GM10248 (cell line): ENCODE data around the gene NQO1.

Experiments used
- CTCF ChIA-PET: fragments of 300-600 bp; sonication (Branson Sonifier 250); formaldehyde crosslinking; extraction: SDS; loops from one replicate; lab custom pipeline; 2021; ENCODE audit warnings: antibody characterized with exemption; lab: Yijun Ruan, JAX
- POLR2A ChIA-PET: fragments of 350-650 bp; sonication (Branson Sonifier 250); formaldehyde crosslinking; extraction: SDS; loops from one replicate; lab custom pipeline; 2020; ENCODE audit warnings: antibody characterized with exemption; lab: Yijun Ruan, JAX
- DNase-seq: peaks from one replicate; pipeline ENCODE4 v3.0.0; 2012; ENCODE audit errors: extremely low spot score
- TF ChIP-seq, protein P1 (sequence below): IDR thresholded peaks from 2 replicates; pipeline ENCODE4 v1.5.1; 2012; ENCODE audit warnings: mild to moderate bottlenecking, low read depth; ENCODE audit errors: extremely low read depth, missing control alignments, control extremely low read depth

Gene NQO1

DNA sequence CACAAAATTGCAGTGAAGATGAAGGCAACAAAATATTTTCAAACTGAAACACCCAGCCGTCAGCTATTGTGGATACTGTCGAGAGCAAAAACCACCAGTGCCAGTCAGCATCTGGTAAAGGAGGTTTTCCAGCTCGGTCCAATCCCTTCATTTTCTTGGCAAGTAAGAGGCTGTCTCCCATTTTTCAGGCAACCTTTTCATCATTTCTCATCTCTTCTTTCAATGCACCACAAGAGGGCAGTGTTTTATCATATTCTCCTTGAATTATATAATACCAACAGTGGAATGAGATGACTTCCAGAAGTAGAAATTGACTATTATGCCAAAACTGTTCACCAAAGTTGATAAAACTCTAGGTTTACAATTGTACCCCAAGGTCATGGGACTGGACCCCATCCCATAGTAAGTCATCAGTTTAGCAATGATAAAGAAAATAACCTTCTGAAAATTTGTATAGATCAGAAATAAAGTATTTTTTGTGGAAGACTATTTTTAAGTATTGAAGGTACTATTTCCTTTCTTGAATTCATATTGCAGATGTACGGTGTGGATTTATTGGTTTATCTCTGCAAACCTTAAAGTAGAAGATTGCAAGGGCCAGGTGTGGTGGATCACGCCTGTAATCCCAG is 16.8 kb downstream of the NQO1 start:
- CTCF ChIA-PET = interaction anchor here (0.9 to 4.9 kb wide), 20 partner anchors 8 to 945 kb away, joined by 3 to 49 read pairs (median 4); partner anchors contain the start of genes NOB1 and NQO1
- POLR2A ChIA-PET = no interaction called here
- peak; percentile 54 for DNase-seq
- TF ChIP-seq, protein P1, sequence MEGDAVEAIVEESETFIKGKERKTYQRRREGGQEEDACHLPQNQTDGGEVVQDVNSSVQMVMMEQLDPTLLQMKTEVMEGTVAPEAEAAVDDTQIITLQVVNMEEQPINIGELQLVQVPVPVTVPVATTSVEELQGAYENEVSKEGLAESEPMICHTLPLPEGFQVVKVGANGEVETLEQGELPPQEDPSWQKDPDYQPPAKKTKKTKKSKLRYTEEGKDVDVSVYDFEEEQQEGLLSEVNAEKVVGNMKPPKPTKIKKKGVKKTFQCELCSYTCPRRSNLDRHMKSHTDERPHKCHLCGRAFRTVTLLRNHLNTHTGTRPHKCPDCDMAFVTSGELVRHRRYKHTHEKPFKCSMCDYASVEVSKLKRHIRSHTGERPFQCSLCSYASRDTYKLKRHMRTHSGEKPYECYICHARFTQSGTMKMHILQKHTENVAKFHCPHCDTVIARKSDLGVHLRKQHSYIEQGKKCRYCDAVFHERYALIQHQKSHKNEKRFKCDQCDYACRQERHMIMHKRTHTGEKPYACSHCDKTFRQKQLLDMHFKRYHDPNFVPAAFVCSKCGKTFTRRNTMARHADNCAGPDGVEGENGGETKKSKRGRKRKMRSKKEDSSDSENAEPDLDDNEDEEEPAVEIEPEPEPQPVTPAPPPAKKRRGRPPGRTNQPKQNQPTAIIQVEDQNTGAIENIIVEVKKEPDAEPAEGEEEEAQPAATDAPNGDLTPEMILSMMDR = peak; percentile 61

DNA sequence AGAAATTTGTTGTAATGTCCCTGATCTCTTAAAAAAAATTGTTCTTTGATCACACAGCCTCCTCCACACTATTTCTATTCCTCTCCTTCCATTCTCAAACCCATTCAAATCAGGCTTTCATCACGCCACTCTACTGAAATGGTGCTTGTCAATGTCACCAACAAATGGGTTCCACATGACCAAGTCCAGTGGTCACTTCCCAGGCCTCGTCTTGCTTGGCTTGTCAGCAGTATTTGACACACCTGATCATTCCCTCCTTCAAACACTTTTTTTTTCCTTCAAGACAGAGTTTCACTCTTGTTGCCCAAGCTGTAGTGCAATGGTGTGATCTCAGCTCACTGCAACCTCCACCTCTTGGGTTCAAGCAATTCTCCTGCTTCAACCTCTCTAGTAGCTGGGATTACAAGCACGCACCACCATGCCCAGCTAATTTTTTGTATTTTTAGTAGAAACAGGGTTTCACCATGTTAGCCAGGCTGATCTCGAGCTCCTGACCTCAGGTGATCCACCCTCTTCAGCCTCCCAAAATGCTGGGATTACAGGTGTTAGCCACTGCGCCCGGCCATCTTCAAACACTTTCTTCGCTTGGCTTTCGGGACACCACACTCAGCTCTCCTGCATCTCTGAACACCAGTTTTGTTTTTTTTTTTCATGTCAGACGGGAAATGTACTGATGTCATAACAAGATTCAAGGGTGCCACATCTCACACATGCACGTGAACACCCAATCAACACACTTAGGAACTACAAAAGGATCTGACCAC is 18.3 kb downstream of the NQO1 start:
- ChIA-PET CTCF (interaction anchor here (0.6 to 4.9 kb wide), 14 partner anchors 10 to 946 kb away, joined by 3 to 49 read pairs (median 5); partner anchors contain the start of genes NOB1 and NQO1), POLR2A (no interaction called here)
- DNase-seq = no peak
- TF ChIP-seq, protein P1 = no peak

DNA sequence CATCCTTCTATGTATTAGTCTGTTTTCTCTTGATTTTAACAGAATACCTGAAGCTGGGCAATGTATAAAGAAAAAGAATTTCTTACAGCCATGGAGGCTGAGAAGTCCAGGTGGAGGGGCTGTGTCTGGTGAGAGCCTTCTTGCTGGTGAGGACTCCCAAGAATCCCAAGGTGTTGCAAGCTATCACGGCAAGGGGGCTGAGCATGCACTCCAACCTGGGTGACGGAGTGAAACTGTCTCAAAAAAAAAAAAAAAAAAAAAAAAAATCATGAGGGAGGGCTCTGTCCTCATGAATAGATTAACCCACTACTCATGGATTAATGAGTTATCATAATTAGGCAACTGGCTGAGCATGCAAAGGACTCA is 19.4 kb downstream of the NQO1 start:
- no peak for DNase-seq
- ChIA-PET POLR2A (no interaction called here), CTCF (interaction anchor here (1.6 kb wide), 1 partner anchor 48 kb away, joined by 5 read pairs; the partner anchor contains the start of gene NOB1)
- TF ChIP-seq, protein P1 = no peak

DNA sequence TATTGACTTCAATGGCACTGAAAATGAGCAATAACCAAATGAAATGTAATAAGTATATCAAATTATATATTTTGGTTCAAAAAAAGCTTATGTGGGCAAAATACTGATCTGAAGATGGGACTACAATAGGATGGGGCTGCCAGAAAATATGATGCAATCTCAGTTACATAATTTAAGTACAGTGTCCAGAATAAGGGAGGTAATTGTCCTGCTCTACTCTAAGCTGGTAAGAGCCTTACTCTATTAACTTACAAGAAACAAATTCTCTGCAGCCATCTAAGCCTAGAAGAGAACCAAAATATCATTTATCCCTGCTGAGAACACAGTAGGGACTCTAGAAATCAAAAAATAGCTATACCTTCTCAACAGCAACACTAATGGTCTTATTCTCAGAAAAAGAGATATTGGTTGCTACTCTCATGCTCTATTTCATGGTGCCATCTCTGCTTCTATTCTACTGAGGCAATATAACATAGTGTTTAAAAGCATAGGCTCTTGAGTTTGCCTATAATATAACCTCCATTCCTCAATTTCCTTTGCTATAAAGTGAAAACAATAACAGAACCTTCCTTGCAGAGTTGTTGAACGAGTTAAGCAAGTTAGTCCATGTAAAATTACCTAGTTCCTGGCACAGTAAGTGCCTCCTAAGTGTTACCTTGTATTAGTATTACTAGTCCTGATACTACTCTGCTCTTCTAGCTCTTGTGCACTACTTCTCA is 19.9 kb downstream of the NQO1 start:
- ChIA-PET CTCF (interaction anchor here (1.1 to 1.7 kb wide), 3 partner anchors 16 to 48 kb away, joined by 3 to 5 read pairs (median 3); partner anchors contain the start of gene NOB1), POLR2A (no interaction called here)
- no peak for DNase-seq
- TF ChIP-seq, protein P1 = no peak

DNA sequence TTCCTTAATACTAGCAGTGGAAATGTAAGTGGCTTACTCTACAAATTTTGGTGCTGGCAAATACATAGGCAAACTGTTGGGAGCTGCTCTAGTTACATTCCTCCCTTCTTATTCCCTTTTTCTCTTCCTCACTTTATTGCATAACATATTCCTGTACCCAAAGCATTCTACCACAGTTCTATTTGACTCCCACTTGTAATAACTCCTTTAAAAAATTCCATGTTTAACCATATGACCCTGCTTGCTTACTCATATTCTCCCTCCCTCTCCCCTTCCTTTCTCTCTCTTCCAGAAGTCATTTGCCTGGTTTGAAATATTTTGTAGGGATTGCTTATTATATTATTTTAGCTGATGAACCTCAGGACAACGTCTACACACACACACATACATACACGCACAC is 22.7 kb downstream of the NQO1 start:
- TF ChIP-seq, protein P1 = no peak
- DNase-seq = no peak
- ChIA-PET POLR2A (no interaction called here), CTCF (interaction anchor here (0.9 to 1.5 kb wide), 5 partner anchors 9 to 68 kb away, joined by 3 to 6 read pairs (median 4); partner anchors contain the start of gene NOB1)

DNA sequence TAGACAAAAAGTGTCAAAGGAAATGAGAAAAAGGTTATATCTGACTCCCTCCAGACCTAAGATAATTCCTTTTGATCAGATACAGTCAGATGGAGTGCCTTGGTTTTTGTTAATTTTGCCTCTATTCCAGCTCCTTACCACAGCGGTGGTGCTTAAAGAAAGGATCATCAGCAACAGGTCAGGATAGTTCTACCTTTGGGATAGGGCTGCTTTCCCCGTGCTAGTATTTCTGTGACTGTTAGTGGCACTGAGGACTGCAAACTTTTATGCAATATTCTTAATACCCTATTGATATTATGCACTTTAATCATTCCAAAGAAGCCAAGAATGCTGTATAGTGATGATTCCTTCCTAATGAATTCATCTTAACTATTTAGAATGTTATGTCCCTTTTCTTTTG is 24.5 kb downstream of the NQO1 start:
- ChIA-PET POLR2A (no interaction called here), CTCF (no interaction called here)
- TF ChIP-seq, protein P1 = no peak
- DNase-seq = no peak
